ENCODE data around the gene CACNA1B.

Gene CACNA1B

DNA sequence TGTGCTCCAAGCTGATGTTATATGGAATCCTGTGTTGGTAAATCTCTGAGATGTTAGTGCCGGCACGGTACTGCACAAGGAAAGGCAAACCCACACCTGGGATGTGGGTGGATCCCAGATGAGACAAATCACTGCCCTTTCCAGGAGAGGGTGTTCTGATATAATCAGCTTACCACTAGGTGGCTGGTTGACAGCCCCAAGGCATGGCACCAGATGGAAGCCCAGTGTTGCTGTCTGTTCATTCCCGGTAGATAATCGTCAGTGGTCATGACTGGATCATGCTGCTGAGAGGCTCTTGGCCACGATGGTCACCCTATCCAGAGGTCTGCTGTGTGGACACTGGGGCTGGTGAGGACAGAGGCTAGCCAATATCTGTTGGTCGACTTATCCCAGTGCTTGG is 184.0 kb downstream of the CACNA1B start:
- DNase-seq = no peak

DNA sequence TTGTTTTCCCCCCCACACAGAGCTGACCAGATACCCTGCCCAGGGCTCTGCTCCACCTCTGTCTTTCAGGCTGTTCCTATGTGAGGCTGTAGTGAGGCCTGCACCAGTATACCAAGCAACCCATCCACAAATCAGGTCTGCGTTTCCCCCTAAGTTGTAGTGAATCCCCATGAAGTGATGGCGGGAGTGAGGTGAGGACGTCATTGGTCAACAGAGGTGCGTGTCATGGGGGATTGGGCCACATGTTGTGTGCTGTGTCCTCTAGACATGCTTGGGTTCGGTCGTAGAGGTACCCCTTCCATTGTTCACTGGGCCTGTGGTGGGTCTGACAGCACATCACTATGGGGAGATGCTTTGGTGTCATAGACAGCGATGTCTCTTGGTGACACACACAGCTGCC is 184.6 kb downstream of the CACNA1B start:
- no peak for DNase-seq

DNA sequence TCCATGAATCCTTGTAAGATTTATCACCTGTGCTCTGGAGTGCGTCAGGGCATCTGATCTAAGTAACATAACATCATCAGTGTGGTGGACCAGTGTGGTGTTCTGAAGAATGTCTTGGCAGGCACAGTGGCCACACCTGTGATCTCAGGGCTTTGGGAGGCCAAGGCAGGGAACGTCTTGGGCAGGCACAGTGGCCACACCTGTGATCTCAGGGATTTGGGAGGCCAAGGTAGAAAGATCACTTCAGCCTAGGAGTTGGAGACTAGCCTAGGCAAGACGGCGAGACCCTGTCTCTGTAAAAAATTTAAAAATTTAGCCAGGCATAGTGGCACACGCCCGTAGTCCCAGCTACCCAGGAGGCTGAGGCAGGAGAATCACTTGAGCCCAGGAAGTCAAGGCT is 185.5 kb downstream of the CACNA1B start:
- DNase-seq = no peak

DNA sequence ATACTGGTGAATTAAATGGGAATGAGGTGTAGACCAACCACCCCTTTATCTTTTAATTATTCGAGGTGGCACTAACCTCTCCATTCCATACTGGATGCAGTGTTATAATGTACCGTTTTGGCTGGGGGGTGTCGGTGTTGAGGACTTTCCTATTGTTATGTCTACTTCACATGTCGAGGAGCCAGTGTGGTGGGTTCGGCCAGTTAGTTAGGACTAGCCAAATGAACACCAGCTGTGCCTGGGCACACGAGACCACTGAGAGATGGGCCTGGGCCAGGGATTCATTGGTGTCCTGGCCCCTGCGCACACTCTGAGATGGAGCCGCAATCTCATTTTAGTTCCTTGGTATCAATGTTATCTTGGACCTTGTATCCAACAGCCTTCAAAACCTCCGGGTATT is 186.2 kb downstream of the CACNA1B start:
- DNase-seq = no peak

DNA sequence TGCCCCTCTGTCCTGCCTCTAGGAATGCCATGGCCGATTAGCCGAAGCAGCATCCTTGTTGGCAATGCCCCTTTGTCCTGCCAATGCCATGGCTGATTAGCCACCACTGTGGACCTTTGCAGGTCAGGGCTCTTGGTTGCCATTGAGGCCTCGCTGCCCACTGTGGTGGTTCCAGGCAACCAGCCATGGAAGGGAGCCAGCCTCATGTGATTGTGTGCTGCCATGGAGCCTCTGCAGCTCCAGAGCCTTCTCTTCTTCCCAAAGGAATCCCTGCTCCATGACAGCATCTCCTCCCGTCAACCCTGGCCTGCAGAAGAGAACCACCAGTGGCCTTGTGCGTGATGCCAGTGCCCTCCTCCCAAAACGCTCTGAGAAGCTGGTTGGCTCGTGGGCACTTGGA is 187.0 kb downstream of the CACNA1B start:
- no peak for DNase-seq

DNA sequence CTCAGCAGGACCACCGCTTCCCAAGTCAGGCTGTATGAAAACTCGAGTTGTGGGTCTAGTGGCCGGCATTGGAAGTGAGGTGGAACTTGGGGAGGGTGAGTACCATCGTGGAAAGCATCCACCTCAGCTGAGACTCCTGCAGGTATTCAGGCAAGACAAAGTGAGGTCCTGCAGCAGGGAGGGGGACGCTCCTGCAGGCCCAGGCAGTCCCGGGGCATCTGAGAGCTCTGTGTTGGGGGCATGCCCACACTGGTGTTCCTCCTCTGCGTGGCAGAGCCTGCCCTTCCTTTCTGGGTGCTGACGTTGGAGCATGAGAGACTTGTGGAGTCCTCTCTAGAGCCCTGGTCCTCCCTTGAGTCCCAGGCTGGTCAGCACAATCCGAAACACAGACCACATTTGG is 187.7 kb downstream of the CACNA1B start:
- no peak for DNase-seq

DNA sequence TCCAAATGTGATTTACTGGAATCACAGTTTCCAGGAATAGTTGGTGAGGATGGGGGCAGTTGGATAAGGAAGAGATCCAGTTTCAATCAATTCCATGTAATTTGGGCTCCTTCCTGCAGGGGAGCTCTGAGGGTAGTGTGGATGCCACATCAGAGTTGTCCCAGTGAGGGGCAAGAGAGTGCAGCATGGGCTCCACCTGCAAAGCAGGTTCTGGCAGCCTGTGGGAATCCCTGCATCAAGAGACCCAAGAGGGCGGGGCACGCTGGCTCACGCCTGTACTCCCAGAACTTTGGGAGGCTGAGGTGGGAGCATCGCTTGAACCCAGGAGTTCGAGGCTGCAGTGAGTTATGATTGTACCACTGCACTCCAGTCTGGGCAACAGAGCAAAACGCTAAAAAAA is 188.5 kb downstream of the CACNA1B start:
- no peak for DNase-seq

DNA sequence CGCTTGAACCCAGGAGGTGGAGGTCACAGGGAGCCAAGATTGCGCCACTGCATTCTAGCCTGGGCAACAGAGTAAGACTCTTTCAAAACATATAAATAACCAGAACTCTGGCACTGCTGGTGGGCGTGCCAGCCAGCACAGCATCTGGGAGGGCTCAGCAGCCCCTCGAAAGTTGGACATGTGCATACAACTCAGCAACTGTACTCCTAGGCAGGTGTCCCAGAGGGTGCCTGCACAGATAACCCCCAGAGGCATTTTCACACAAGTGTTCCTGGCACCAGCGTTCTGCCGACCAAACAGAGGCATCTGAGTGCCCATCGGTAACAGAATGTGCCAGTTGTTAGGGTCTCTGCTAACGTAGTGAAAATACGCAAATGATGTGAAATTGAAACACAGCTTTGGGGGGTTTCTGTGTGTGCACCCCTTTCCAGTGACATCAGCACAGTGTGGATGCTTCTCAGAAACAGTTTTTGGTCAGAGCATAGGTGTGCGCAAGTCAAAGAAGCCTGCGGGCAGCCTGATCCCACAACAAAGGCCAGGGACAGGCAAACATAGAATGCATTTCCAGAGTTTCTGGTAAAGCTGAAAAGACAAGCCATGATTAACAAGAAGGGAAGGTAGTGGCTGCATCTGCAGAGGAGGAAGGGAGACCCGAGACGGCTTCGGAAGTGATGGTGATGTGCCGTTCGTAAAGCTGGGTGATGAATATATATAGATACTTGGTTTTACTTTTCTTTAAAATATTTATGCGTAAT is 190.2 kb downstream of the CACNA1B start:
- DNase-seq = no peak

DNA sequence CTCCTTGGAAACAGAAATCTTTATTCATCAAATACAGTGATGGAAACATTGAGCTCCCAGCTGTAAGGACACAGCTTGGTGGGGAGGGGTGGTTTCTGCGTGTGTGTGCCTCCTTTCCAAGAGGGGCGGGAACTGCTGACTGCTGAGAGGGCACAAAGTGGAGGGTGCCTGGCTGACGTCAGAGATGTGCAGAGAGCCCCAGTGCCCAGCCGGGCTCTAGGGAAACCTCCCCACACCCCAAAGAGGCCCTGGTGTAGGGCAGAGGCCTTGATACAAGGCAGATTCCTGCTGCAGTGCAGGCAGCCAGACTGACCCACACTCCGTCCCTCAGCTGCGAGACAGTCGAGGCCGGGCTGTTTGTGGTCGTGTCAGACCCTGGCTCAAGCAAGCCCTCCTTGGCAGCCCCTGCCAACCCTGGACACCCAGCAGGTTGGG is 191.0 kb downstream of the CACNA1B start:
- no peak for DNase-seq

DNA sequence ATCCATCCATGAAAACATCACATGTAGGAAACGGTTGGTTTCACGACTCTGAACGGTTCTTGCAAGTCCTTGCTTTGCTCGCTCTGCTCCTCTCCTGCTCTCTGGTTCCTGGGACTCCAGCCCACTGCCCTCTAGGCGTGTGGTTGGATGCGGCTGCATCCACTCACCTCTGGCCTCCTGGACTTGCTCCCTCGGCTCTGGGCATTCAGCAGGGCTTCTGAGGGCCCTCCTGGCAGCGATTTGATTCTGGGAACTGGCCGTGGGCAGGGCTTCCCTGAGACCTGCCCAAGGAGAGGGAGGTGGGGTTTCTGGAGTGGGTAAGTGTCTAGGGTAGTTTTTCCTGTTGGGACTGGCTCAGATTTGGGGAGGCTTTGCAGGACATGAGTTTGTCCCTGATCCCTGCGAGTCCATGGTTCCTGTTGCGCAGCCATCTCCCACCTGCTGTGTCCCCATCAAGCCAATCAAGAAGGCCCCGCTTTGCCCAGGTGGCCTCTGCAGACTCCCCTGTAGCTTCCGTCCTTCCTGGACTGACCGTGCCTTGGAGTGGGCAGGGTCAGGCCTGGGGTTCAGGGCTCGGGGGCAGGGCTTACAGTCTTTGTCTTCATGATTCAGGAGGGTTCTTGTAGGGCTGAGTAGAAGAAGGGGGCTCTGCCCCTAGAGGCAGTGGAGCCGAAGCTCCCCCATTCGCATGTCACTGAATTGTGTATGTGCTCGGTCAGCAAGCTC is 192.3 kb downstream of the CACNA1B start:
- no peak for DNase-seq

DNA sequence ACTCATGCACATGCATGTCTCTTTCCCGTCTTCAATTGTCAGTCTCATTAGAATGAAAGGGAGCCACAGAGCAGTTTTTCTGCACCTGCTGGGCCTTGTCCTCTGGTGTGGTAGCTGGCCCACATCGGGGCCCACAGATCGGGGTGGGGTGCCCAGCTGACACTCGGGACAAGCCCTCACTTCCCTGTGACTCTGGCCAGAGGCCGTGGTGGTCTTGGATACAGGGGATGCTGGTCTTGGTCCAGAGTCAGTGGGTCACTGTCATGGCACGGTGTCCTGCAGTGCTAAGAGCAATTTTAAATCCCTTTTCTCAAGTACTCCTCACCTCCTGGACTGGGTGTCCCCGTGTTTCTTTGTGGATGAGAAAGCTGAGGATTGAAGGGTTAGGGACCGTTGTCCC is 193.2 kb downstream of the CACNA1B start:
- DNase-seq = no peak

DNA sequence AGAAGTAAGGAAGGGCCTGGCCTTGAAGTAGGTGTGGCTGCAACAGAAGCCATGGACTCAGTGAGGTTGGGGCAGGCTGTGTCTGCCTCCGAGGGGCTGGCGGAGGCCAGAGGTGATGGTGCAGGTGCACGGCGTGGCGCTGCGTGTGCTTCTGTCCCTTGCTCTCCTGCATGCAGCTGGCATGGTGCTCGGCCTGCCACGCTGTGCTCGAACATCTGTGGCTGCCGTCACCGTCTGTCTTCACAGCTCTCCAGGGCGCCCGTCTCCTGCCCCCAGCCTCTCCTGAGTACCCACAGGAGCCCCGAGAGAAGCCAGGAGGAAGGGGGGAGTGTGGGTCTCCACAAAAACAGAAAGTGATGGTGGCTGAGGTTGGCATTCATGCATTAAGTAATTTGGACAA is 193.7 kb downstream of the CACNA1B start:
- DNase-seq = no peak

DNA sequence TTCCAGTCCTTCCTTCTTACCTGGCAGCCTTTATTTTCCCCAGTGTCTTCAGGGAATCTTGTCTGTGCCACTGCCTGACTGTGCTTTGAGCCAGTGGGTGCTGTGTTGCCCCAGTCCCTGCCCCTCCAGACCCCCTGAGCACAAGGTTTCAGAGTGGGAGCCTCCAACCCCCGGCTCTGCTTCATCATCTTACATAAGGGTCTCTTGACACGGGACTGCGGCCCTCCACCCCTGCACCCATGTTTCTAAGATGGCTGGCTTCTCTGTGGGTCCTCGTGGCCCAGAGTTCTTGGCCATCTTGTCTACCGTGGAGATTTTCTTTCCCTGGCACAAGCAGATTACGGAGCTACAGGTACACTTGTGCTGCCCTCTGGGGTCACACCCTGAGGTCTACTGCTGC is 194.1 kb downstream of the CACNA1B start:
- no peak for DNase-seq

DNA sequence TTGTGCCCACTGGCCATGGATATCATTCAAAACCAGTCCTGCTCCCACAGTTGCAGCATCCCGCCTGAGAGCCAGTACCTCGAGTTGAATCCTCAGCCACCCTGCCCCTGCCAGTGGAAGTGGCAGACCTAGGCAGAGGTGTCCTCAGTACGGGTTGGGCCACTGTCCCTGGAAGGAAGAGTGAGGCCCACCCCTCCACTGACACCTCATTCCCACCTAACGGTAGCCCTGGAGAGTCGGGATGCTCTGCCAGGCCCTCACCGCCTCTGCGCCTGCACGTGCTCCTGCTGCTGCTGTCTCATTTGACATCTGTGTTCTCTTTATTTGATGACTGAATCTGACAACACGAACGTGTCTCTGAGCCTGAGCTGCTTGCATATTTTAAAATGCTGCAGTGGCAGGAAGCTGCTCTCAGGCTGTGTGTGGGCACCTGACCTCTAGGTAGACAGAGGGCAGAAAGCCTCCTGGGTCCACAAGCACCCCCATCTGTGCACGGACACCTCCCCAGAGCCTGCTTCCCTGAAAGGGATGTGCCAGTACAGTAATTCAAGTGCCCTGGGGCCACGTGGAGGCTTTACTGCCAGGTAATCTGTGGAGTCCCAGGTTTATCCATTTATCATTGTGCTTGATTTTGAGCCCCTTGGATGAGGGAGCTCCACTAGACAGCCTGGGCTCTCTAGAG is 194.7 kb downstream of the CACNA1B start:
- DNase-seq = no peak

DNA sequence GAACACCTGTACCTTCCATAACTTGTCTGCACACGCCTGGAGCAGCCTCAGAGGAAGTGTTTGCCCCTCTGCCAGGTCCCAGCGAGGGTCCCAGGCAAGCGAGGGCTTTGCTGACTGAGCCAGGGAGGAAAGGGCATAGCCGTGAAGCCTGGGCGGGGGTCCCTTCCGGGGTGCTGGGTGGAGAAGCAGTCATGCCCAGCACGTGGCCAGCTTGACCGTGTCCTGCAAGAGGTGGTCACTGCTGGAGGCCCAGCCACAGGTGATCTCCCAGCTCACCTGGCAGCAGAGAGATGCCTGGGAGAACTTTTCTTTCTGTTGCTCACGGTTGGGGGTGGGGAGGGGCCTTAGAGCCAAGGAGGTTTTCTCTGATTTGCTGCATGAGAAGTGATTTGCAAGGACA is 195.3 kb downstream of the CACNA1B start:
- no peak for DNase-seq

DNA sequence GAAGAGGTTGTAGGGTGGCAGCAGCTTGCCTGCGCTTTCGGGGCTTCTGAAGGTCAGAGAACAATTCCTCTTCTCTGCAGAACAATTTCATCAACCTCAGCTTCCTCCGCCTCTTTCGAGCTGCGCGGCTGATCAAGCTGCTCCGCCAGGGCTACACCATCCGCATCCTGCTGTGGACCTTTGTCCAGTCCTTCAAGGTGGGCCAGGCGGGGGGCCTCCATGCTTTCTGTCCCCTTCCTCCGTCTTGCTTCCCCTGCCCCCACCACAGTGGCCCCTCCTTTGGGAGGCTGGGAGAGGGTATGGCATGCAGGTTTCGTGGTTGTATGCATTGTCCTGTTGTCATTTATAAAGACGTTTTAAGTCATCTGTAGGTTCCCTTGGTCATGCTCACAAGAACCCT is 195.8 kb downstream of the CACNA1B start:
- no peak for DNase-seq

DNA sequence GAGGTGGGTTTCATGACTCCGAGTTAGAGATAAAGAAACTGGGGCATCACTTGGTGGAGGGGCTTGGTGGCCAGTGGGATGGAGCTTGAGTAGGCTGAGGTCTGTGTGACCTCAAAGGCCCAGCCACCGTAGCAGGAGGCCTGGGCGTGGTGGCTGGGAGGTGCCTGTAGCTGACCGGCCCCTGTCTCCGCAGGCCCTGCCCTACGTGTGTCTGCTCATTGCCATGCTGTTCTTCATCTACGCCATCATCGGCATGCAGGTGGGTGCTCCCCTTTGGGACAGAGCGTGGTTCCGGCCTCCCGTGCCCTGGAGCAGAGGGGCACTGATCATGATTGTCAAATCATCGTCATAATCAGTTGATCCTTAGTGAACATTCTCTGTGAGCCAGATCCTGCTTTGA is 196.2 kb downstream of the CACNA1B start:
- no peak for DNase-seq

DNA sequence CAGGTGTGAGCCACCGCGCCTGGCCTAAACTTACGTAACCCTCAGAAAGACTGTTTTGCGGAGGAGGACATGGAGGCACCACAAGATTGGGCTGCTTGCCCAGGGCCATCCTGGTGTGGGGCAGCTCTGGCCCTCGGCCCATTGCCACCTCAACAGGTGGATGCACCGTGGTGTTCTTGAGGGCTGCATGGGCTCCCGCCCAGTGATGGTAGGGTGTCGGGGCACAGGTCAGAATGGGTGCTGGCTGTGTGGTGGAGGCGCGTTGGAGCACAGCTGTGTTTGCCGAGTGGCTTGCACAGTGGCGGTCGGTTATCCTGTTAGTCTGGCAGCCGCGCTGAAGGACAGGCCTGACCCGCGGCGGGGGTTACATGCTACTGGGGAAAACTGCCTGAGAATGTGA is 196.9 kb downstream of the CACNA1B start:
- no peak for DNase-seq

DNA sequence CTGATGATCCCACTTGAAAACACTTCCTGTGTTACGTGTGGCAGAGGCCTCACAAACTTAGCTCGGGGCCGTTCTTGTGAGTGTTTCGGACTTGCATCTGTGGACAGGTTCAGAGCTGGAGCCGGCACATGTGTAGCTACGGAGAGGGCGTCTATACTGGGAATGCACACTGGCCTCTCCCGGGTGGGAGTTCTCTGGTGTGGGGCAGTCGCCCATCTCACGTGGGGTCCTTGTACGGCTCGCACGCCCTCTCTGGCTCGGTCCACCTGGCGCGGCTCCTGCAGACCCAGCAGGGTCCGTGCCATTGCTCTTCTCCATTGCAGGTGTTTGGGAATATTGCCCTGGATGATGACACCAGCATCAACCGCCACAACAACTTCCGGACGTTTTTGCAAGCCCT is 197.9 kb downstream of the CACNA1B start:
- DNase-seq = no peak

DNA sequence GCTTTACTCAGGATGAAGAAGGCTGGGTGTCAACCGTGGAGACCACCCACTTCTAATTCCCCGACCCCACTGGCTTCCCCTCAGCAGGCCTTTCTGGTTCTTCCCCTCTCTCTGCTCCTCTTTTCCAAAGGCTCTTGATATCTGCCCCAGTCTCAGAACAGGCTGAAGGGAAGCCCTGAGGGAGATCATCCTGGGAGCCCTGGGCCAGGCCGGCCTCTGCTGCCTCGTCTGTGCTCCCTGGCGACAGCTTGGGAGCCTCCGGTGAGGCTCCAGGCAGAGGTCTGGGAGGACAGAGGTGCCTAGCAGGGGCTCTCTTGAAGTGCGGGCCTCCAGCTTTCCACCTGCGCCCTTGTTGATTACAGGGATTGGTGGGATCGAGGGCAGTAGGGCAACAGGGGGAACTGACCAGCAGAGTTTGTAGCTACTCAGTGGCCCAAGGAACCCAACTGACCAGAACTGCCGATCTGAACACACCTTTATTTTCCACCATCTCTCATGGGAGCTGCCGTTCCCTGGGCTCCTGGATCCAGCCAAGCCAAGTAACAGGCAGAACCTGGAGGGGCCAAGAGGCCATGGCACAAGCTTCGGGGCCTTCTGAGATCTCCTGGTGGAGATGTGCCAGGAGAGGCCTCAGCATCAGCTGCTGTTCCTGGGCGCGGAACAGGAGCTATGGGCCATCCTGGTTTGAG is 198.5 kb downstream of the CACNA1B start:
- no peak for DNase-seq

DNA sequence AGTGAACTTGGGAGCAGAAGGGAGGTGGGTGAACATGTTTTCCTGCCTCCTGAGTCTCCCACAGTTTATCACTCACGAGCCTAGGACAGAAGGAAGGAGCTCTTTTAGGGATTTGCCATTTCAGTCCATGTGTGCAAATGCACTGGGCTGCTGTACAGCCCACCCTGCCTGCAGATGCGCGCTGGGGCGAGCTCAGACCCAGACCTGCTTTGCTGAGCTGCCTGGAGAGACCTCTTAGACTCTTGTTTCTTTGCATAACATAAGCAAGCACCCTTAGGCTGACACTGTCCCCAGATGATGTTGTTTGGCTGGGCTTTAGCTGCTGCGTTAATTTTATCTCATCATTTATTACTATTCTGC is 199.0 kb downstream of the CACNA1B start:
- no peak for DNase-seq

DNA sequence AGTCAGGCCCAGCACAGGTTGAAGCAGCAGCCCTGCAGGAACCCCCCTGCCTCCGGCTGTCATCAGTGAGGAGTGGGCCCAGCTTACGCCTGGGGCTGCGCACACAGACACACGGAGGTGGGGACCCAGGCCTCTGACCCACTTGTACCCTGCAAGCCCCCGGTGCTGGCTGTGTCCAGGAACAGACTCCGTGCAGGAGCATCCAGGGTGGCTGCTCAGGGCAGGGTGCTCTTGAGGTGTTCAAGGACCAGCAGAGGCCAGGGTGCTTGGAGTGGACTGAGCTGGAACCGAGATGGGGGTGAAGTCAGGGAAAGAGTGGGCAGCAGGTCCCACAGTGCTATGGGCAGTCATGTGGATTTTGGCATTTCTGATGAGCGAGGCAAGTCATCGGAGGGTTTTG is 199.5 kb downstream of the CACNA1B start:
- no peak for DNase-seq

DNA sequence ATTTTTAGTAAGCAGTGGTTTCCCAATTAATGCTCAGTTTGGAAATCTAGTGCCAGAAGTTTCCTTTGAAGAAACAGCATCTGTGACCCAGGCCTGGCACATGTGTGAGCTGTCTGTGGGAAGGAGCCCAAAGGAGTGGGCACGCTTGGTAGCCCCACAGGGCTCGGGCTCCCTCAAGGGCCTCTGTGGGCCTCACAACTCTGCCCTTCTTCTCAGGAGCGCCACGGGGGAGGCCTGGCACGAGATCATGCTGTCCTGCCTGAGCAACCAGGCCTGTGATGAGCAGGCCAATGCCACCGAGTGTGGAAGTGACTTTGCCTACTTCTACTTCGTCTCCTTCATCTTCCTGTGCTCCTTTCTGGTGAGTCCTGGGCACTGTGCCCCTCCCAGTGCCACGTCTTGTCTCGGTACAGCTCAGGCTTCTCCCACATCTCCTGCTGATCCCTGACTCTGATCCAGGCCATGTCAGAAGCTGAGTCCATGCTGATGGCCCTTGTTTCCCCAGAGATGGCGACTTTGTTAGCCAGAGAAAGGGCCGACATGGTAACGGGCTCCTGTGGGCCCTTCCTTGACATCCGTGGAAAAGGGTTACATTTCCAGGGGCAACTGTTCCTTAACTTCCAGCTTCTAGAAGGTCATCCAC is 200.4 kb downstream of the CACNA1B start:
- DNase-seq = no peak
